NCI-H2227 treated with DMSO at 0.1 percent for 48 hours (cell line): ENCODE measurements around the gene RPS6KA3.
"Not testable (repeated sequence)": the region's sequence is repeated elsewhere in the genome, so short reads cannot be mapped to it uniquely, and the experiment has no call there.

Experiments
- DNase-seq: peaks from one replicate; lab custom pipeline; 2025; lab: John Stamatoyannopoulos, UW

The RPS6KA3 gene

DNA sequence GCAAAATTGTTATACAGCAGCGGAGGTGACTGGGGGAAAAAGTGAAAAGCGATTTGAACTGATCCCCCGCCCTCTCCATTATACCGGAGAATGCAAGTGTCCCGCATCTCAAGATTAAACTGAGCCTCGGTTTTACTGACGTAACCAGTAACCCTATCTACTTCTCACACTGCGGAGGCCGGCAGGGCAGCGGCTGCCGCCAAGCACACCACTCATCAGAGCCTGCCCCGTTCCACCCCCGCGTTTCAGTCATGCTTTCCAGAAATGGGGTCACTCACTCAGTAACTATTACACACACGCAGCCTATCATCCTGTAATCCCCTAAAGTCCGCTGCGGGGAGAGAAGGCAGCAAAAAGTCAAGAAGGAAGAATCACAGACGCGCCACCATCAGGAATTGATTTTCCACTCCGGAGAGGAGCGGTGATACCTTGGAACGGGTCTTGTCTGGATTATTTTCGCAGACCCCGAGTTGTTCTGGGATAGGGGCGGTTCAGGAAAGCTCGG, 1.4 kb downstream of the RPS6KA3 start:
- DNase-seq = peak; percentile 59

DNA sequence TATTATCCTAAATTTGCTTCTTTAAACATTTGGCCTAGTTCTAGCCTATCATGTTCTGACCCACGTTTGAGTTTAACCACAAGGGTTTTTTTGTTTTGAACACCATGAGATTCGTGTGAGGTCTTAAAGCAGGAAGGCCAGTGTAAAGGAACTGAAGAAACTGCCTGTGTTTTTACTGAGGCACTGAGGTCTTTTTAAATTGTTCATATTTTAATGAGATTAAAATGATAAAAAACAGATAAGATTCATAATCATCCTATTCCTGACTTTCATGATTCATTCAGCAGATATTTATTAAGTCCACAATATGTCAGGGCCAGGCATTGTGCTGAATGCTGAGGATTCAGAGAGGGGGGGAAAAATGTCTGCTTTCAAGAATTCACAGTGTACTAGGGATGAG, 3.2 kb downstream of the RPS6KA3 start:
- no peak for DNase-seq

DNA sequence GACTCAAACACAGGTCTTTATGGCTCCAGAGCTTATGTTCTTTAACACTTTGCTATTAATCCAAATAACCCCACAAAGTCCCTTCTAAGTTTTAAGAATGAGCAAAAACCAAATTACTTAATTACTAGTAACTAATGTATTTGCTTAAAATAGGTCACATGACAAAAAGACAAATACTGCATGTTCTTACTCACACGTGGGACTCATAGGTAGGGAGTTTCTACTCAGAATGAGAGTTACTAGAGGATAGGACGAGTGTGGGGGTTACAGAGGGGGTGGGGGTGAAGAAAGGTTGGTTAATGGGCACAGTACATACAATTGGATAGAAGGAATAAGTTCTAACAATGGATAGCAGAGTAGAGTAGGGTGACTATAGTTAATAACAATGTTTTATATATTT, 5.8 kb downstream of the RPS6KA3 start:
- no peak for DNase-seq

DNA sequence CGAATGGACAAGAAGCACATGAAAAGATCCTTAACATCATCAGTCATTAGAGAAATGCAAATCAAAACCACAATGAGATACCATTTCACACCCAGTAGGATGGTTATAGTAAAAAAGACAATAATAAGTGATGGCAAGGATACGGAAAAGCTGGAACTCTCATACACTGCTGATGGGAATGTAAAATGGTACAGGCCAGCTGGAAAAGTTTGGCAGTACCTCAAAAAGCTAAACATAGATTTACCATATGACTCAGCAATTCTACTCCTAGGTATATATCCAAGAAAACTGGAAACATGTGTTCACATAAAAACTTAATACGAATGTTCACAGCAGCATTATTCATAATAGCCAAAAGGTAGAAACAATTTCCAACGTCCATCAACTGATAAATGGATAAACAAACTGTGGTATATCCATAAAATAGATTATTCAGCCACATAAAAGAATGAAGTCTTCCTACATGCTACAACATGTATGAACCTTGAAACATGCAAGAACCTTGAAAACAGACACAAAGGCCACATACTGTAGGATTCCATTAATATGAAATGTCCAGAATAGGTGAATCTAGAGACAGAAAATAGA, 11.9 kb downstream of the RPS6KA3 start:
- DNase-seq = no peak

DNA sequence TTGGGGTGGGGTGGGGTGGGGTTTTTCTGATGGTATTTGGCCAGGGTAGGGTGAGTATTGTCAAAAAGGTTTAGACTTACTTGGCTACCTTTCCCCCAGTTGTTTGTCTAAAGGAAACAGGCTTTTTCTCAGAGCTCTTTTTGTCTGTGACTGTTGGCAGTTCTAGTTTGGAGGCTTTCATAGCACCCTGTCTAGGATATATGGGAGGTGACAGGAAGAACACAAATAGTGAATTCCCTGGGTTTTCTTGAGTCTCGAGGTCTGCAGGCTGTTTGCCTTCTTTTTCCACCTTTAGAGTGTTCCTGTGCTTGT, 13.5 kb downstream of the RPS6KA3 start:
- no peak for DNase-seq

DNA sequence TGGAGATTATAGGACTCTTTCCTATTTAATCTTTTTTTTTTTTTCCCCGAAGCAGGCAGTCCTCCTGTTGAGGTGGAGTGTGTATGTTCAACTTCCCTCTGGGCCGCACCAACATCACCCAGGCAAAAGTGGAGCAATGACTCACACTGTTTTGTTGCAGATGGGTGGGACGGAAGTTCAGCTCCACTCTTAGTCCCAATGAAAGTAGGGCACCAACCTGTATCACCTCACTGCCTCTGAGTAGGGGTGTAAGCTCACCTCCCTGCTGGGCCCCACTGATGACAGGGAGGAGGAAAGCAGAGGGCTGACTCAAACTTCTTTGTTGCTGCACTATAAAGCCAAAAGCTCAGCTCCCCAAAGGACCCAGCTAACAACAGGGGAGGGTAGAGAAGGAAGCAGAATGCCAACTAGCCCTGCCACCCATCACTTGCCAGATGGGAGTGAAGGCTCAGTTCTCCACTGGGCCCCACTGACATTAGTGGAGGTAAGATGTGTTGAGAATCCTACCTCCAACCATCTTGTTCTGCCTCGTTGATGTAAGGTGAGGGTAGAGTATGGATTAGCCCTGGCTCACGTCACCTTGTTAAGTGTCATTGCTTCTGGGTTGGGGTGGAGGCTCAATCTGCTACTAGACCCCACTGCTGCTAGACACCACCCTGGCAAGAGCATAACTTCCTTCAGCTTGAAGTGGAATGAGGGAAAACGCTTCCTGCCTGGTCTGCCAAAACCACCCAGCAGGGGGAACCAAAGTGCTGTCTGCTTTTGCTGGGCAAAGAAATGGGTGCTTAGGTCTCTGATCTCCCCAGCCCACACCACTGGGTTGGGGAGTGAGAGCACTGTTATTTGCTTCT, 14.1 kb downstream of the RPS6KA3 start:
- no peak for DNase-seq

DNA sequence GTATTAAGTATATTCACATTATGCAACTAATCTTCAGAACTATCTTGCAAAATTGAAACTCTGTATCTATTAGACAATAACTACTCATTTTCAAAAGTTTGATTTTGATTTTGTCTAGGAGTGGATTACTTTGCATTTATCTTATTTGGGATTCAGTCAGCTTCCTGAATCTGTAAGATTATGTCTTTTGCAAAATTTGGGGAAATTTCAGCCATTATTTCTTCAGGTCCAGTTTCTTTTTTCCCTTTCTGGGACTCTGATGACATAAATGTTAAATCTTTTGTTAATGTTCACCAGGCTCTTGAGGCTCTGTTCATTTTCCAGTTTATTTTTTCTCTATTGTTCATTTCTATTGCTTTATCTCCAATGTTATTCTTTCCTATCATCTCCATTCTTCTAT, 15.0 kb downstream of the RPS6KA3 start:
- no peak for DNase-seq

DNA sequence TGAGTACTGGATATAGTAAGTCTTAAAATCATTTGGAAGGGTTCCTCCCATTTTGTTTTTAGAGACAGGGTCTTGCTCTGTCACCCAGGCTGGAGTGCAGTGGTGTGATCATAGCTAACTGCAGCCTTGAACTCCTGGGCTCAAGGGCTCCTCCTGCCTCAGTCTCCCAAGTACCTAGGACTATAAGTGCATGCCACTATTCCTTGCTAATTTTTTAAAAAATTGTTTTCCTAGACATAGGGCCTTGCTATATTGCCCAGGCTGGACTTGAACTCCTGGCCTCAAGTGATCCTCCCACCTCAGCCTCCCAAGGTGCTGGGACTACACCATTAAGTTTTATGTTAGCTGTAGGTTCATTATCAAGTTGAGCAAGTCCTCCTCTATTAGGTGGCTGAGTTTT, 16.6 kb downstream of the RPS6KA3 start:
- not testable (repeated sequence) for DNase-seq

DNA sequence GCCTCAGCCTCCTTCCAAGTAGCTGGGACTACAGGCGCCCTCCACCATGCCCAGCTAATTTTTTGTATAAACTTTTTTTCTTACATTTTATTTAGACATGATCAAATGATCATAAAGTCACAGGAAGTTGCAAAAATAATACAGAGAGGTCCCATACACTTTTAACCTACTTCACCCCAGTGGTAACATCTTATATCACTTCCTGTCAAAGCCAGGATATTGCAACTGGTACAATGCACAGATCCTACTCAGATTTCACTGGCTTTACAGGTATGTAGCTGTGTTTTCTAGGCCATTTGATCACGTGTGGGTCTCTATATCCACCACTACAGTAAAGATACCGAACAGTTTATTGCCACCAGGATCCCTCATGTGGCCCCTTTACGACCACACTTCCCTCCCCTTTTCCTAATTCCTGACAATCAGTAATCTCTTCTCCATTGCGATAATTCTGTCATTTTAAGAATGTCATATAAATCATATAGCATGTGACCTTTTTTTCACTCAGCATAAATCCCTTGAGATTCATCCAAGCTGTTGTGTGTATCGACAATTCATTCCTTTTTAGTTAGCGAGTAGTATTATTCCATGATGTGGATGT, 18.0 kb downstream of the RPS6KA3 start:
- no peak for DNase-seq

DNA sequence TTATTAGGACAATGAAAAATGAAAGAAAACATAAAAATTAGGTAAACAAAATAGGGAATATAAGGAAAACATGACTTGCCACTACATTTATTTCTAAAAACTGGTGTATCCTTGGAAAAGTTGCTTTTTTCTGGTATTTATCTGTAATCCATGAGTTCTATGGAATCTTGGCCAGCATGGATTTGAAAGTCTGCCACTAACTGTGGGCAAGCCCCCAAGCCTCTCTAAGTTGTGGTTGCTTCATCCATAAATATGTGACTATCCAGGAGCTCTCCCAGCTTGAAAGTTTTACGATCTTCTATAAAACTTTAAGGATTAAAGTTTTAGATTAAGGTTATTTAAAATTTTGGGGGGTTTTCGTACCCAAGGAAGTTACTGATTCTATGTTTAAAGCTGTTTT, 21.8 kb downstream of the RPS6KA3 start:
- no peak for DNase-seq

DNA sequence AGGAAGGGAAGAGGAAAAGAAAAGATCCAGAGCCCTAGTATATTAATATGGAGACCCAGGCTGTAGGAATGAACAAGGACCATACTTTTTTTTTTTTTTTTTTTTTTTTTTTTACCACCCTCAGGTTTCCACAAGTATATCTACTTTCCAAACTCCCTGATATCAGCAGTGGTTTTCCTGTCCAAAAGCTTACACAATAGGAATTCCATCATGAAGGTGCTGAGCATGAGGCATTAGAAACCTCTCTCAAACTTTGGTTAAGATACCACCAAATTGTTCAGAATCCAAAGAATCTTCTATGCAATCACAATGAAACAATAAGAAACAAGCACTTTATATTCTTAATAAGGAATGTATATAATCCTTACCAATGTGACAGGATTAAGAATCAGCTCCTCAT, 26.5 kb downstream of the RPS6KA3 start:
- DNase-seq = no peak

DNA sequence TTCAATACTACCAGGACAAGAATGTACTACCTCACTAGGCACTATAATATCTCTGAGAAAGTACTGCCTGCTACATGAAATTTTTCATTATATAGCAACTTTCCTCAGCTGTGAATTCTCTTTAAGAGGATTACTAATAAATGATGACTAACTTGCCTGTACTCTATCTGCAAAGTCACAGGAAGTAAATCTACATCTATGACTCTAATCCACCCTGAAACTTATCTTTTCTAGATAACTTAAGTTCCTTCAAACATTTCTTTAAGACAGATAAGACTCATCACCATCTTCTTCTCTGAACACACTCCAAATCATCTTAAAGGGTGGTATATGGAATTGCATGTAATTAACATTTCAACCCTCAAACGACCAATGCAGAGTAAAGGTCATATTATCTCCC, 28.8 kb downstream of the RPS6KA3 start:
- DNase-seq = no peak

DNA sequence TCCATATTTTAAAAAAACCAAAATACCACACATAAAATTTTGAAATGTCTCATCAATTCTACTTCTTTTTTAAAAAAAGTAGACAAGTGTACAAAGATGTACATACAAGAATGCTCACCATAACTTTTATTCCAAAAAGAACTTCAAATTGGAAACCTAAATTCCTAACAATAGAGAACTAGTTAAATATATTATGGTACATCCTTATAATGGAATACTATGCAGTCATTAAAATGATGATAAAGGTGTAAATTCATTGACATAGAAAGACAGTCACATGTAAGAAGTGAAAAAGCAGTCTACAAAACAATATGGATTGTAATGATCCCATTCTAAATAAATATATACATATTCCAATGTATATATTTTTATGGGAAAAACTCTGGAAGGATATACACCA, 31.0 kb downstream of the RPS6KA3 start:
- DNase-seq = no peak

DNA sequence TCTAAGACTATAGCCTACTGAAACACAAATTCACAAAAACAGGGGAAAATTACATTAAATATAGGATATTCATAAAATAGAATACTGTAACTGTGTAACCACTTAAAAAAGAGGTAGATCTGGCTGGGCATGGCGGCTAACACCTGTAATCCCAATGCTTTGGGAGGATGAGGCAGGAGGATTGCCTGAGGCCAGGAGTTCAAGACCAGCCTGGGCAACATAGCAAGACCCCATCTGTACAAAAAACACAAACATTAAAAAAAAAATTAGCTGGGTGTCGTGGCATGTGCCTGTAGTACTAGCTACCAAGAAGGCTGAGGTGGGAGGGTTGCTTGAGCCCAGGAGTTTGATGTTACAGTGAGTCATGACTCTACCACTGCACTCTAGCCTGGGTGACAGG, 33.4 kb downstream of the RPS6KA3 start:
- no peak for DNase-seq

DNA sequence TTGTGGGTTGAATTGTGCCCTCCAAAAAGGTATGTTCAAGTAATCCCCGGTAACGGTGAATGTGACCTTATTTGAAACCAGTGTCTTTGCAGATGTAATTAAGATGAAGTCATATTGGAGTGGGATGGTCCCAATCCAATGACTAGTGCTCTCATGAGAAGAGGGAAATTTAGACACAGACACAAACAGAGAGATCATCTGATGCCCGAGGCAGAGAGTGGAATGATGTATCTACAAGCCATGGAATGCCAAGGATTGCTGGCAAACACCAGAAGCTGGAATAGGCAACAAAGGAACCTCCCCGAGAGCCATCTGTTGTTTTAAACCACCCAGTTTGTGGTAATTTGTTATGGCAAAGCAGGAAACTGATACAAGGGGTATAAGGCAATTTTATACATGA, 35.1 kb downstream of the RPS6KA3 start:
- no peak for DNase-seq

DNA sequence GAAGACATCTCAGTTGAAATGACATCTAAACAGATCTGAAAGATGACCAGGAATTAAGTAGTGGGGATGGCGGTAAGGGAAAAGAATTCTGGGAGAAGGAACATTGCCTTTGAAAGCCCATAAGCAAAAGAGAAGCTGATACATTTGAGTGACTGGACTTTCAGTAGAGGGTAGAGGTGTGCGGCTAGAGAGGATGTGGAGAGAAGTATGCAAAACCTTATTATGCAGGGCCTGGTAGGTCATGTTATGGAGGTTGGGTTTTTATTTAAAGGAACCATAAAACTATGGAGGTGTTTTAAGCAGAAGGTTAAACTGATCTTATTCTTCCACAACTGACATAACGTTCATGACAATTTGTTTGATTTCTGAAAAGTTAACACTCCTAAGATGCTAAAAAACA, 36.3 kb downstream of the RPS6KA3 start:
- DNase-seq = no peak

DNA sequence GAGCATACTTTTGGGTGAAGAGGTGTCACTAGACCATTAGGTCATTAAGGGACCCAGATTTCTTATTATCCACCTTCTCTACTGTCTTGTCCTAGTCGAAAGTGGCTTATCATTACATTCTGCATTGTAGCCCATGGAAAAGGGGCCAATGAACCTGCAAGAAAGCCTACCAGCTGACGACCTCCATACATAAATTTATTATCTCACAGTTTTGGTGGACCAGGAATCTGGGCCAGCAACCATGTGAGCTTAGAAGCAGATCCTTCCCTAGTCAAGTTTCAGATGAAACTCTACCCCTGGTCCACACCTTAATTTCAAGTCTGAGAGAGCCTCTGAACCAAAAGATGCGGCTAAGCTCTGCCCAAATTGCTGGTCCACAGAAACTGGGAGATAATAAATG, 37.6 kb downstream of the RPS6KA3 start:
- no peak for DNase-seq

DNA sequence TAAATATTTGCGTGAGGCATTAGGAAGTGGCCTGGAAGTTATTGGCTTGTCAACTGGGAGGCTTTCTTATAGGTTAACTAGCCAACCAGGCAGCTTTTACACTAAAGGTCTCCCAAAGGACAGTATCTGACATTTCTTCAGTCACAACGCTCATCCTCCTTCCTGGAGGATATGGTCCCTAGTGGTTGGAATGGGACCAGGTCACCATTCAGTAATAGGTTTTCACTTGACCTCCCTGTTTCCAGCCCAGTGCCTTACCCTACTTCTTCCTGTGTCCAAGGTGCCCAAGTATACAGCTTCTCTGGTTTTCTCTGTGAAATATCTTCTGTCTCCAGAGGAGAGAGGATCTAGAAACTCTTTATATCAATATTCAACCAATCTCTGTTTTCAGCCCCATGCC, 38.5 kb downstream of the RPS6KA3 start:
- no peak for DNase-seq

DNA sequence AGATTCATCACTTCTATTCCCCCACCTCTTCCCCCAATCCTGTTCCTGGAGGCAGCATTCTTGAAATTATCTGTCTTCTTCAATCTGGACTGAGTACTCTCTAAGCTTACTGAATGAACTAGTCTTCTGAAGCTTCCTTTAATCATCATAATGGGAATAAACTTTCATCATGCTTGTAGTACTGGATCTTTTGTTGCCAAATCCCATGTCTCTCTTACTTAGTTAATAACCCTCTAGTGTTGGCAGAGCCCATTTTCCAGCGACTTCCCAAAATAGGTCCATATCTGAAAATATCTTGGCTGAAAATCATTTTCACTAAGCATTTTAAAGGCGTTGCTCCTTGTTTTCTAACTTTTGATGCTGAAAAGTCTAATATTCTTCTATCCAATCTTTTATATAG, 39.6 kb downstream of the RPS6KA3 start:
- no peak for DNase-seq

DNA sequence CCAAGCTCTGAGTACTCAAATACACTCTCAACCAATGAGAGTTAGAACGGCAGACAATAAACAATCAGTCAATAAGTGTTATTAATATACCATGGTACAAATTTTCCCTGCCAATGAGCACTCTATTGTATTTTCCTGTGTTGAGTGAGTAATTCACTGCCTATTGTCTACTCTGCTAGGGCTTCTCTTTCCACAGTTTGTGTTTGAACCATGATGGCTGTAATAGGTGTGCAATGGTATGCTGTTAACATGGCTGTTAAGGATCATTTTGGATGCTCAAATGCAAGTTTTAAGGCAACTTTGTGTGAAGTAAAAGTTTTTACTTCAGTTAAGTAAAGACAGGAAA, 41.2 kb downstream of the RPS6KA3 start:
- DNase-seq = no peak

DNA sequence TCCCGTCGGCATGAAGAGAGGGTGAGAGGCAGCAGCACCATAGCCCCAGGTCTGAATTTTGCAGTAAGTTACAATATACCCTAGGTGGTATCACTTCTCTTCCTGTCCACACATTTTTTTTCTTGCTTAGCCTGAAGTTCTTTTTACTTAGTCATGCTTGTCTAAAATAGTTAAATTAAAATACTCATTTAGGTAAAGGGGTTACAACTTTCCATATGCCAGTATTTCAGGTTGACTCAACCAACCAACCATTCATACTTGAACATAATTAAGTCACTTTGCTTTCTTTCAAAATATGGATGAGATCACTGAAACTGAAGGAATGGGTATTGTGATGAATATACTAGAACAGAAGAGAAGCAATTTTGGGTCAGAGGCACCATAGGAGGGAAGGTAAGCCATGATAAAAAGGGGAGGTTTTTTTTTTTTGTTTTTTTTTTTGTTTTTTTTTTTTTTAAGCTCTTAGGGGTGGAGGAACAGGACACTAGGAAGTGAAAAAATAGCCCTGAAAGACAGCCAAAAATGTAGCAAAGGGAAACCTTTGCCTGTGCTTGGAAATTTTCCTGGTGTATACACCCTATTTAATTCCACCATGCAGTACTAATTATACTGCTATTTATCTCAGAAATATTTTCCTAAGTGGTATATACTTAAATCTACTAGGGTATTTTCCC, 41.8 kb downstream of the RPS6KA3 start:
- no peak for DNase-seq

DNA sequence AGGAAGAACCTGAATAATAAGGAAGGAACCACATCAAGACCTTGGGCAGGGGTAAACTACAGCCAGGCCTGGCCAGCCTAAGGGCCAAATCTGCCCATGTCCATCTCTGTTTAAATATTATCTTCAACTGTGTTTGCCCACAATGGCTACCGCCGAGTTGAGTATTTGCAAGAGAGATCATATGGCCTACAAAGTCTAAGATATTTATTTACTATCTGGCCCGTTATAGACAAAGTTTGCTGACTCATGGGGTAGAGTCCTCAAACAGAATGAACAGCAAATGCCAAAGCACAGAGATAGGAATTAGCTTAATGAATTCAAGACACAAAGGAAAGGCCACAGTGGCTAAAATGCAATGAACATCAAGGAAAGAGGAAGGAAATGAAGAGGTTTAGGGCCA, 44.8 kb downstream of the RPS6KA3 start:
- no peak for DNase-seq
